ENCODE results near the gene PRR5.
"Not testable (repeated sequence)": the region's sequence is repeated elsewhere in the genome, so short reads cannot be mapped to it uniquely, and the experiment has no call there.

PRR5 gene

GRCh38 chr22:44743247-44743646 lies 41.2 kb downstream of the PRR5 start:
- TF ChIP-seq POLR2AphosphoS5 (IDR thresholded peaks at IDR 0.05; ENCODE audit: borderline replicate concordance, low read depth, low read length), result no peak
- Histone ChIP-seq H3K9me3 (ENCODE audit: low read depth, low read length) (no peaks in the 10 kb centered on the region), H3K9ac (ENCODE audit: insufficient read length) (no peak overlapping the region), H3K36me3 (ENCODE audit: insufficient read depth, low read length) (no peaks in the 10 kb centered on the region), H3K27ac (no peak overlapping the region), H3K4me3 (no peak overlapping the region)
- no peak for DNase-seq (ENCODE audit: low read depth, low spot score)

GRCh38 chr22:44743804-44744211 lies 41.8 kb downstream of the PRR5 start:
- no peak overlapping the region for H3K27ac ChIP-seq

GRCh38 chr22:44745853-44746789 lies 44.1 kb downstream of the PRR5 start:
- TF ChIP-seq FOXP2 (optimal IDR thresholded peaks at IDR 0.05; ENCODE audit: control extremely low read depth, extremely low read length, insufficient read depth) (no peak), POLR2AphosphoS5 (IDR thresholded peaks at IDR 0.05; ENCODE audit: borderline replicate concordance, low read depth, low read length) (no peak), EZH2 (IDR thresholded peaks at IDR 0.05) (no peak)
- Histone ChIP-seq H3K36me3 (ENCODE audit: insufficient read depth, low read length) (no peaks in the 10 kb centered on the region), H3K9me3 (ENCODE audit: low read depth, low read length) (no peaks in the 10 kb centered on the region), H3K4me3 (no peak overlapping the region), H3K9ac (ENCODE audit: insufficient read length) (no peak overlapping the region), H3K27ac (no peak overlapping the region)
- no peak for DNase-seq (ENCODE audit: low read depth, low spot score)

More at GRCh38 chr22:44743804-44744211, 41.8 kb downstream of the PRR5 start:
- H3K9me3 ChIP-seq (ENCODE audit: low read depth, low read length), result no peaks in the 10 kb centered on the region
- no peak overlapping the region for H3K9ac ChIP-seq (ENCODE audit: insufficient read length)
- TF ChIP-seq FOXP2 (optimal IDR thresholded peaks at IDR 0.05; ENCODE audit: control extremely low read depth, extremely low read length, insufficient read depth), result no peak
- no peak for TF ChIP-seq EZH2 (IDR thresholded peaks at IDR 0.05)
- TF ChIP-seq POLR2AphosphoS5 (IDR thresholded peaks at IDR 0.05; ENCODE audit: borderline replicate concordance, low read depth, low read length), result no peak
- no peak overlapping the region for H3K4me3 ChIP-seq
- no peaks in the 10 kb centered on the region for H3K36me3 ChIP-seq (ENCODE audit: insufficient read depth, low read length)
- no peak for DNase-seq (ENCODE audit: low read depth, low spot score)

- H3K9ac ChIP-seq (ENCODE audit: insufficient read length); H3K9me3 ChIP-seq (ENCODE audit: low read depth, low read length); DNase-seq (ENCODE audit: low read depth, low spot score); H3K36me3 ChIP-seq (ENCODE audit: insufficient read depth, low read length); H3K27ac ChIP-seq; H3K4me3 ChIP-seq: not testable (repeated sequence)
Observed at GRCh38 chr22:44747784-44748127, 45.8 kb downstream of the PRR5 start.

- Histone ChIP-seq H3K36me3 (ENCODE audit: insufficient read depth, low read length) (no peaks in the 10 kb centered on the region), H3K4me3 (no peak overlapping the region), H3K9ac (ENCODE audit: insufficient read length) (no peak overlapping the region), H3K9me3 (ENCODE audit: low read depth, low read length) (no peaks in the 10 kb centered on the region), H3K27ac (no peak overlapping the region)
- TF ChIP-seq EZH2 (IDR thresholded peaks at IDR 0.05) (no peak), POLR2AphosphoS5 (IDR thresholded peaks at IDR 0.05; ENCODE audit: borderline replicate concordance, low read depth, low read length) (no peak), FOXP2 (optimal IDR thresholded peaks at IDR 0.05; ENCODE audit: control extremely low read depth, extremely low read length, insufficient read depth) (no peak)
- no peak for DNase-seq (ENCODE audit: low read depth, low spot score)
Observed at GRCh38 chr22:44748524-44748923, 46.5 kb downstream of the PRR5 start.

GRCh38 chr22:44750481-44750880 lies 48.5 kb downstream of the PRR5 start:
- Histone ChIP-seq H3K9ac (ENCODE audit: insufficient read length) (no peak overlapping the region), H3K27ac (no peak overlapping the region), H3K4me3 (no peak overlapping the region), H3K9me3 (ENCODE audit: low read depth, low read length) (no peaks in the 10 kb centered on the region), H3K36me3 (ENCODE audit: insufficient read depth, low read length) (no peaks in the 10 kb centered on the region)
- DNase-seq (ENCODE audit: low read depth, low spot score), result no peak
- TF ChIP-seq EZH2 (IDR thresholded peaks at IDR 0.05), result no peak
- TF ChIP-seq POLR2AphosphoS5 (IDR thresholded peaks at IDR 0.05; ENCODE audit: borderline replicate concordance, low read depth, low read length), result no peak
- TF ChIP-seq FOXP2 (optimal IDR thresholded peaks at IDR 0.05; ENCODE audit: control extremely low read depth, extremely low read length, insufficient read depth), result no peak

GRCh38 chr22:44752285-44753188 lies 50.5 kb downstream of the PRR5 start, which contains the start of gene ARHGAP8:
ARHGAP8 (plus strand) TSS chr22:44752575; CDS start chr22:44786528, 33,953 bp downstream.
- no peak for DNase-seq (ENCODE audit: low read depth, low spot score)
- no peak within 1 kb of the TSS for H3K27ac ChIP-seq
- no peak within 1 kb of the TSS for H3K4me3 ChIP-seq
- H3K9ac ChIP-seq (ENCODE audit: insufficient read length), result no peak within 1 kb of the TSS
- H3K9me3 ChIP-seq (ENCODE audit: low read depth, low read length), result no peaks in the 10 kb centered on the region
- no peak for TF ChIP-seq FOXP2 (optimal IDR thresholded peaks at IDR 0.05; ENCODE audit: control extremely low read depth, extremely low read length, insufficient read depth)
- TF ChIP-seq POLR2AphosphoS5 (IDR thresholded peaks at IDR 0.05; ENCODE audit: borderline replicate concordance, low read depth, low read length), result no peak
- no peak for TF ChIP-seq EZH2 (IDR thresholded peaks at IDR 0.05)
- no peaks in the 10 kb centered on the region for H3K36me3 ChIP-seq (ENCODE audit: insufficient read depth, low read length)

- TF ChIP-seq FOXP2 (optimal IDR thresholded peaks at IDR 0.05; ENCODE audit: control extremely low read depth, extremely low read length, insufficient read depth) (no peak), EZH2 (IDR thresholded peaks at IDR 0.05) (no peak), POLR2AphosphoS5 (IDR thresholded peaks at IDR 0.05; ENCODE audit: borderline replicate concordance, low read depth, low read length) (no peak)
- H3K9me3 ChIP-seq (ENCODE audit: low read depth, low read length), result no peaks in the 10 kb centered on the region
- H3K9ac ChIP-seq (ENCODE audit: insufficient read length), result no peak overlapping the region
- no peak overlapping the region for H3K4me3 ChIP-seq
- no peak for DNase-seq (ENCODE audit: low read depth, low spot score)
- no peaks in the 10 kb centered on the region for H3K36me3 ChIP-seq (ENCODE audit: insufficient read depth, low read length)
- no peak overlapping the region for H3K27ac ChIP-seq
Observed at GRCh38 chr22:44753189-44754042, 51.4 kb downstream of the PRR5 start.
